ENCODE measurements around the gene EPB41L3. TPM values are rescaled to one million over a fixed set of nuclear protein-coding genes. Genes with fewer than 3 reads are reported as not detected.

Gene EPB41L3
- total RNA-seq, 4 donors from 2014 or later, result 97.3 to 403 (median 134) TPM

- Histone ChIP-seq H3K27ac (no peak overlapping the region), H3K36me3 (no peaks in the 10 kb centered on the region), H3K27me3 (no peaks in the 10 kb centered on the region), H3K4me1 (no peaks in the 10 kb centered on the region), H3K4me3 (no peak overlapping the region), H3K9me3 (no peaks in the 10 kb centered on the region)
- in situ Hi-C loops (cut with MboI; ENCODE audit: low pct_ligation_motif_present in 1 of 4, low pct_unique_long_range_greater_than_20kb in 1 of 4, low sequenced_read_pairs in 3 of 4) (no loop called here), intact Hi-C loops (cut with DNase I; ENCODE audit: low total_unique reads) (no loop called here)
- DNase-seq, result no peak
- WGBS, 2 donors (ENCODE audit: low coverage in 1 of 2), result 74 to 100% methylated on average over 1 to 8 of the region's 8 CpGs
- TF ChIP-seq POLR2AphosphoS5 (IDR thresholded peaks at IDR 0.05) (no peak), CTCF (IDR thresholded peaks at IDR 0.05) (no peak), POLR2A (IDR thresholded peaks at IDR 0.05) (no peak), EP300 (IDR thresholded peaks at IDR 0.05; ENCODE audit: low read depth) (no peak)
Measured at GRCh38 chr18:5431836-5432575, 111.8 kb downstream of the EPB41L3 start.

GRCh38 chr18:5430131-5430530 is 113.7 kb downstream of the EPB41L3 start:
- DNase-seq, result no peak
- no peaks in the 10 kb centered on the region for H3K27me3 ChIP-seq
- 86 to 87% methylated on average over 7 of the region's 7 CpGs for WGBS, 2 donors (ENCODE audit: low coverage in 1 of 2)
- intact Hi-C loops (cut with DNase I; ENCODE audit: low total_unique reads) (no loop called here), in situ Hi-C loops (cut with MboI; ENCODE audit: low pct_ligation_motif_present in 1 of 4, low pct_unique_long_range_greater_than_20kb in 1 of 4, low sequenced_read_pairs in 3 of 4) (no loop called here)
- H3K27ac ChIP-seq, result no peak overlapping the region
- H3K9me3 ChIP-seq, result no peaks in the 10 kb centered on the region
- H3K4me3 ChIP-seq, result no peak overlapping the region
- no peaks in the 10 kb centered on the region for H3K36me3 ChIP-seq
- H3K4me1 ChIP-seq, result peaks cover 0 to 5% (median 0%) of the 10 kb centered on the region in 4 donors
- TF ChIP-seq POLR2AphosphoS5 (IDR thresholded peaks at IDR 0.05) (no peak), CTCF (IDR thresholded peaks at IDR 0.05) (no peak), EP300 (IDR thresholded peaks at IDR 0.05; ENCODE audit: low read depth) (no peak)

GRCh38 chr18:5429681-5430080 is 114.1 kb downstream of the EPB41L3 start:
- no peaks in the 10 kb centered on the region for H3K27me3 ChIP-seq
- H3K9me3 ChIP-seq, result no peaks in the 10 kb centered on the region
- intact Hi-C loops (cut with DNase I; ENCODE audit: low total_unique reads) (loop anchor here (10.0 kb wide), 1 partner anchor 115 kb away; the partner anchor contains the start of gene EPB41L3), in situ Hi-C loops (cut with MboI; ENCODE audit: low pct_ligation_motif_present in 1 of 4, low pct_unique_long_range_greater_than_20kb in 1 of 4, low sequenced_read_pairs in 3 of 4) (no loop called here)
- no peak overlapping the region for H3K27ac ChIP-seq
- no peak for DNase-seq
- no peaks in the 10 kb centered on the region for H3K36me3 ChIP-seq
- no peak overlapping the region for H3K4me3 ChIP-seq
- 90 to 93% methylated on average over 6 to 7 of the region's 7 CpGs for WGBS, 2 donors (ENCODE audit: low coverage in 1 of 2)
- TF ChIP-seq EP300 (IDR thresholded peaks at IDR 0.05; ENCODE audit: low read depth), result no peak
- TF ChIP-seq POLR2AphosphoS5 (IDR thresholded peaks at IDR 0.05), result no peak
- TF ChIP-seq CTCF (IDR thresholded peaks at IDR 0.05), result no peak
- TF ChIP-seq POLR2A (IDR thresholded peaks at IDR 0.05), result no peak
- peaks cover 0 to 5% (median 0%) of the 10 kb centered on the region in 4 donors for H3K4me1 ChIP-seq

- TF ChIP-seq EP300 (IDR thresholded peaks at IDR 0.05; ENCODE audit: low read depth) (no peak), POLR2AphosphoS5 (IDR thresholded peaks at IDR 0.05) (no peak), POLR2A (IDR thresholded peaks at IDR 0.05) (no peak), CTCF (IDR thresholded peaks at IDR 0.05) (no peak)
- in situ Hi-C loops (cut with MboI; ENCODE audit: low pct_ligation_motif_present in 1 of 4, low pct_unique_long_range_greater_than_20kb in 1 of 4, low sequenced_read_pairs in 3 of 4) (no loop called here), intact Hi-C loops (cut with DNase I; ENCODE audit: low total_unique reads) (loop anchor here (10.0 kb wide), 1 partner anchor 119 kb away; the partner anchor contains the start of gene EPB41L3)
- DNase-seq, result no peak
- Histone ChIP-seq H3K27ac (no peak overlapping the region), H3K4me1 (peaks cover 0 to 5% (median 0%) of the 10 kb centered on the region in 4 donors), H3K27me3 (no peaks in the 10 kb centered on the region), H3K4me3 (no peak overlapping the region), H3K9me3 (no peaks in the 10 kb centered on the region), H3K36me3 (peaks cover 0 to 8% (median 0%) of the 10 kb centered on the region in 4 donors)
- 47 to 50% methylated on average over 1 to 2 of the region's 2 CpGs for WGBS, 2 donors (ENCODE audit: low coverage in 1 of 2)
Measured at GRCh38 chr18:5425721-5426120, 118.1 kb downstream of the EPB41L3 start.
